A549 (cell line): ENCODE data around the gene FBH1. TPM values are rescaled to one million over a fixed set of nuclear protein-coding genes. Genes with fewer than 3 reads are reported as not detected.

ENCODE experiments used
- ATAC-seq, 2 experiments: fragments of 200-7000 bp in 1 of 2; fragments of >200 bp in 1 of 2; cut with Nextera tagmentation in 1 of 2; cut with Tn5 transposase in 1 of 2; 3 replicates each; pipeline versions ENCODE4 v1.8.0 to v1.9.1; 2018 to 2020; ENCODE audit warnings: mild to moderate bottlenecking in 1 of 2, moderate library complexity in 1 of 2
- CTCF ChIA-PET: fragments of 300-600 bp; sonication (Branson Sonifier 250); formaldehyde crosslinking; extraction: SDS; loops from one replicate; lab custom pipeline; 2021; ENCODE audit warnings: antibody characterized with exemption, inconsistent platforms; lab: Yijun Ruan, JAX
- POLR2A ChIA-PET: fragments of 350-600 bp; formaldehyde crosslinking; extraction: SDS; loops from one replicate; lab custom pipeline; 2021; ENCODE audit warnings: antibody characterized with exemption, inconsistent platforms; lab: Yijun Ruan, JAX
- DNase-seq, 2 experiments: peaks; one replicate each; pipeline versions ENCODE4 v3.0.0 to v3.0.0-alpha.2; 2011 to 2016; ENCODE audit warnings: low read depth in 1 of 2, low spot score in 1 of 2
- FAIRE-seq: peaks from 2 replicates; lab custom pipeline; 2011; peaks lifted over from hg19 to GRCh38; lab: Jason Lieb, UNC
- H3K27ac ChIP-seq, 2 experiments: fragments of >200 bp; sonication (Bioruptor Twin); formaldehyde crosslinking; 3 replicates each; pipeline ENCODE4 v1.5.1; 2016 to 2017
- H3K4me1 ChIP-seq: fragments of >200 bp; sonication (Bioruptor Twin); formaldehyde crosslinking; 3 replicates; pipeline ENCODE4 v1.6.1; 2016
- H3K4me2 ChIP-seq: fragments of >200 bp; sonication (Bioruptor Twin); formaldehyde crosslinking; 3 replicates; pipeline ENCODE4 v1.6.1; 2016
- H3K4me3 ChIP-seq: fragments of >200 bp; sonication (Bioruptor Twin); formaldehyde crosslinking; 3 replicates; pipeline ENCODE4 v1.5.1; 2016
- H3K9me3 ChIP-seq: fragments of >200 bp; sonication (Bioruptor Twin); formaldehyde crosslinking; 3 replicates; pipeline ENCODE4 v1.6.1; 2016
- CEBPB ChIP-seq, 2 experiments: fragments of >200 bp in 1 of 2; sonication (Bioruptor Twin) in 1 of 2; formaldehyde crosslinking in 1 of 2; IDR thresholded peaks; 2 replicates each; pipeline ENCODE4 v1.6.1; 2012 to 2016
- CHD2 ChIP-seq: fragments of 150-350 bp; IDR thresholded peaks from 2 replicates; pipeline ENCODE4 v1.6.1; 2014; ENCODE audit warnings: low read length; ENCODE audit not compliant: partially characterized antibody
- CHD4 ChIP-seq: fragments of 200-600 bp; sonication (generic); IDR thresholded peaks from 2 replicates; pipeline ENCODE4 v1.6.1; 2016; ENCODE audit warnings: antibody characterized with exemption, mild to moderate bottlenecking, borderline replicate concordance
- CTCF ChIP-seq: fragments of >200 bp; sonication (Bioruptor Twin); formaldehyde crosslinking; IDR thresholded peaks from 3 replicates; pipeline ENCODE4 v1.5.1; 2016
- ELK1 ChIP-seq: fragments of 150-350 bp; IDR thresholded peaks from 2 replicates; pipeline ENCODE4 v1.6.1; 2014; ENCODE audit warnings: low read depth, mild to moderate bottlenecking, low read length
- HMGXB4 ChIP-seq: fragments of 250-450 bp; sonication (Bioruptor Pico); IDR thresholded peaks from 2 replicates; pipeline ENCODE4 v1.5.0; 2021; ENCODE audit warnings: mild to moderate bottlenecking, moderate library complexity, borderline replicate concordance
- HOXA7 ChIP-seq: fragments of 250-450 bp; sonication (Bioruptor Pico); IDR thresholded peaks from 2 replicates; pipeline ENCODE4 v1.5.0; 2020; ENCODE audit warnings: mild to moderate bottlenecking, moderate library complexity
- HOXB13 ChIP-seq: fragments of 250-450 bp; sonication (Bioruptor Pico); IDR thresholded peaks from 2 replicates; pipeline ENCODE4 v1.5.0; 2020; ENCODE audit warnings: low read depth, mild to moderate bottlenecking, moderate library complexity
- MAX ChIP-seq: IDR thresholded peaks from 2 replicates; pipeline ENCODE4 v1.6.1; 2012
- MAZ ChIP-seq: fragments of 150-350 bp; IDR thresholded peaks from 2 replicates; pipeline ENCODE4 v1.6.1; 2014; ENCODE audit warnings: antibody characterized with exemption, low read depth, low read length, borderline replicate concordance
- MYC ChIP-seq: IDR thresholded peaks from 2 replicates; pipeline ENCODE4 v1.6.1; 2012; ENCODE audit warnings: mild to moderate bottlenecking, inconsistent platforms, low read length, improper control_type of control experiment, borderline replicate concordance
- PBX3 ChIP-seq: IDR thresholded peaks from 2 replicates; pipeline ENCODE4 v1.6.1; 2012
- PHF8 ChIP-seq: fragments of 200-600 bp; sonication (generic); IDR thresholded peaks from 2 replicates; pipeline ENCODE4 v1.6.1; 2016; ENCODE audit warnings: low read depth, mild to moderate bottlenecking, antibody characterized with exemption, moderate library complexity, borderline replicate concordance
- RARB ChIP-seq: fragments of 250-450 bp; sonication (Bioruptor Pico); IDR thresholded peaks from 2 replicates; pipeline ENCODE4 v1.8.0; 2021; ENCODE audit warnings: mild to moderate bottlenecking, moderate library complexity
- RCOR1 ChIP-seq: fragments of 150-350 bp; IDR thresholded peaks from 2 replicates; pipeline ENCODE4 v1.6.1; 2014; ENCODE audit warnings: antibody characterized with exemption, low read length, low read depth
- REST ChIP-seq: fragments of 200-600 bp; sonication (generic); IDR thresholded peaks from 2 replicates; pipeline ENCODE4 v1.6.1; 2016; ENCODE audit warnings: antibody characterized with exemption, mild to moderate bottlenecking, moderate library complexity
- RFX5 ChIP-seq: fragments of 450-650 bp; IDR thresholded peaks from 2 replicates; pipeline ENCODE4 v1.7.1; 2014; ENCODE audit warnings: antibody characterized with exemption, mild to moderate bottlenecking, moderate library complexity
- RNF2 ChIP-seq: fragments of 200-600 bp; sonication (generic); IDR thresholded peaks from 2 replicates; pipeline ENCODE4 v1.6.1; 2016; ENCODE audit warnings: low read depth, mild to moderate bottlenecking, antibody characterized with exemption, moderate library complexity, borderline replicate concordance
- ZC3H11A ChIP-seq: fragments of 450-650 bp; IDR thresholded peaks from 2 replicates; pipeline ENCODE4 v1.6.1; 2014; ENCODE audit warnings: antibody characterized with exemption, mild to moderate bottlenecking
- ZSCAN20 ChIP-seq: fragments of 250-450 bp; sonication (Bioruptor Pico); IDR thresholded peaks from 2 replicates; pipeline ENCODE4 v1.8.0; 2022; ENCODE audit warnings: mild to moderate bottlenecking, moderate library complexity
- WGBS: methylation state at CpG from one replicate; pipeline ENCODE4 v1.1.6; 2017; ENCODE audit errors: missing lambda C conversion rate; 5-methylcytosine and 5-hydroxymethylcytosine counted together
- polyA plus RNA-seq, 4 experiments: library from polyadenylated mRNA; depleted of rRNA in 3 of 4; stranded (reverse); fragments of >200 nt; fragmentation: RNase III in 1 of 4; extraction: RNeasy Plus Mini Kit Qiagen cat#74134 plus additional on column Dnase treatment in 1 of 4; gene quantifications; 2 replicates in 3 of 4; 3 replicates in 1 of 4; pipeline ENCODE4 v1.2.3, GENCODE V29; 2011 to 2017
- TF ChIP-seq, protein P1 (sequence below): fragments of 250-450 bp; sonication (Bioruptor Pico); IDR thresholded peaks from 2 replicates; pipeline ENCODE4 v1.5.0; 2020; ENCODE audit warnings: low read depth, mild to moderate bottlenecking, moderate library complexity

The FBH1 gene
- polyA plus RNA-seq, 2 of the 4 experiments (the other 2 are of a cell fraction) = 43.9 to 56.5 TPM

DNA sequence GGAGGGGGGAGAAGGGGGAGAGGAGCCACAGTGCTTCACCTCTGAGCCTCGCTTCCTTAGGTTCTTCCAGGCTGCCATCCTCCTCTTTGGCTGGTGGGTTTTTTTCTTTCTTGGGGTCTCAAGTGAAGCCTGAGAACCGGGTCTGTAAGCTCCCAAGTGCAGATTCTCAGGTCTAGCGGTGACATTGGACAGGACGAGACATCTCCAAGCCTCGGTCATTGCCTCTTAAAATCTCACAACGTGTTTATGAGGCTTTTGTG, 88.1 kb downstream of the FBH1 start:
- H3K4me1 ChIP-seq = 0 out of 3 replicates have a peak, but pooled peaks cover 4% of the 10 kb centered on the region
- CTCF ChIA-PET = interaction anchor here (1.1 to 1.3 kb wide), 3 partner anchors 10 to 424 kb away, joined by 3 read pairs; no protein-coding TSS in a partner anchor
- 46% methylated on average over 6 of the region's 6 CpGs for WGBS
- no peak; a peak in 1 of 6 replicates for ATAC-seq
- no peak for FAIRE-seq
- H3K4me3 ChIP-seq = peak overlapping the region; percentile 75
- H3K4me2 ChIP-seq = peak overlapping the region; percentile 97
- TF ChIP-seq ELK1 = no peak
- TF ChIP-seq HOXB13 = no peak
- no peak for TF ChIP-seq CHD2
- TF ChIP-seq RARB (CRISPR knock-in tag) = no peak
- TF ChIP-seq RNF2 = no peak
- TF ChIP-seq HMGXB4 (CRISPR knock-in tag) = no peak
- TF ChIP-seq CTCF = no peak
- TF ChIP-seq CHD4 = no peak
- no peak for TF ChIP-seq CEBPB (IDR thresholded peaks at IDR 0.05)
- H3K27ac ChIP-seq = peak overlapping the region in 1 of 2 experiments; percentile 85; a peak in 4 of 6 replicates
- DNase-seq = no peak
- no peaks in the 10 kb centered on the region for H3K9me3 ChIP-seq
- POLR2A ChIA-PET = no interaction called here

GRCh38 chr10:5981529-5981928, 91.5 kb downstream of the FBH1 start:
- Histone ChIP-seq H3K4me1 (0 out of 3 replicates have a peak, but pooled peaks cover 4% of the 10 kb centered on the region), H3K27ac (no peak overlapping the region), H3K4me2 (no peak overlapping the region), H3K4me3 (no peak overlapping the region), H3K9me3 (no peaks in the 10 kb centered on the region)
- TF ChIP-seq RFX5 (no peak), HOXA7 (CRISPR knock-in tag) (no peak), CHD4 (no peak), MYC (no peak), ZC3H11A (no peak), PHF8 (no peak), RCOR1 (no peak), RARB (CRISPR knock-in tag) (no peak), ZSCAN20 (CRISPR knock-in tag) (no peak), PBX3 (no peak), MAX (no peak), MAZ (no peak), REST (no peak), CEBPB (IDR thresholded peaks at IDR 0.05) (no peak)
- TF ChIP-seq, protein P1, sequence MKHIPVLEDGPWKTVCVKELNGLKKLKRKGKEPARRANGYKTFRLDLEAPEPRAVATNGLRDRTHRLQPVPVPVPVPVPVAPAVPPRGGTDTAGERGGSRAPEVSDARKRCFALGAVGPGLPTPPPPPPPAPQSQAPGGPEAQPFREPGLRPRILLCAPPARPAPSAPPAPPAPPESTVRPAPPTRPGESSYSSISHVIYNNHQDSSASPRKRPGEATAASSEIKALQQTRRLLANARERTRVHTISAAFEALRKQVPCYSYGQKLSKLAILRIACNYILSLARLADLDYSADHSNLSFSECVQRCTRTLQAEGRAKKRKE (CRISPR knock-in tag) = no peak
- CTCF ChIA-PET = interaction anchor here (1.2 kb wide), 1 partner anchor 221 kb away, joined by 3 read pairs; the partner anchor contains the start of gene PFKFB3
- ATAC-seq (no peak), DNase-seq (no peak), FAIRE-seq (no peak)
- WGBS = 67% methylated on average over 9 of the region's 9 CpGs
- POLR2A ChIA-PET = no interaction called here
